IMR-90 (cell line): Measurements from ENCODE around the gene ASCL5. TPM values are rescaled to one million over a fixed set of nuclear protein-coding genes. Genes with fewer than 3 reads are reported as not detected.

Experiments
- ATAC-seq: fragments of 200-7000 bp; cut with Tn5 transposase; 2 replicates; pipeline ENCODE4 v1.9.1; 2020; ENCODE audit warnings: low read depth, mild to moderate bottlenecking, moderate library complexity
- BruUV-seq: library from RNA; stranded (reverse); fragments of 400-500 nt; replicated peaks from 2 replicates; lab custom pipeline; 2021; lab: Mats Ljungman, UMichigan
- CTCF ChIA-PET: fragments of 300-600 bp; formaldehyde crosslinking; extraction: SDS; loops from one replicate; lab custom pipeline; 2021; ENCODE audit warnings: antibody characterized with exemption; lab: Yijun Ruan, JAX
- POLR2A ChIA-PET: fragments of 300-600 bp; sonication (Branson Sonifier 250); formaldehyde crosslinking; loops from one replicate; lab custom pipeline; 2022; ENCODE audit warnings: antibody characterized with exemption; ENCODE audit not compliant: unreplicated experiment; lab: Charles Lee
- DNase-seq: peaks from one replicate; pipeline ENCODE4 v3.0.0; 2013
- H2AFZ ChIP-seq: replicated peaks from 2 replicates; pipeline ENCODE3; 2013; ENCODE audit warnings: low read length, mild to moderate bottlenecking; ENCODE audit not compliant: poor library complexity
- H2AK5ac ChIP-seq: 2 replicates; pipeline ENCODE4 v1.6.1; 2013; ENCODE audit warnings: low read depth, low read length, inconsistent platforms
- H2AK9ac ChIP-seq: replicated peaks from 2 replicates; pipeline ENCODE3; 2013; ENCODE audit warnings: mild to moderate bottlenecking, low read depth, low read length, moderate library complexity; ENCODE audit not compliant: poor library complexity
- H2BK120ac ChIP-seq: 2 replicates; pipeline ENCODE4 v1.6.1; 2013; ENCODE audit warnings: low read depth, low read length, inconsistent platforms
- H2BK15ac ChIP-seq: 3 replicates; pipeline ENCODE4 v1.6.1; 2013; ENCODE audit warnings: low read depth, low read length, inconsistent platforms
- H2BK20ac ChIP-seq: 2 replicates; pipeline ENCODE4 v1.6.1; 2013; ENCODE audit warnings: low read depth, mild to moderate bottlenecking, inconsistent platforms, low read length, moderate library complexity
- H2BK5ac ChIP-seq: 2 replicates; pipeline ENCODE4 v1.6.1; 2013; ENCODE audit warnings: mild to moderate bottlenecking, low read depth, low read length, inconsistent platforms; ENCODE audit not compliant: poor library complexity, severe bottlenecking
- H3K14ac ChIP-seq: replicated peaks from 2 replicates; pipeline ENCODE4 v1.6.1; 2013; ENCODE audit warnings: low read depth, low read length, inconsistent platforms
- H3K18ac ChIP-seq: 2 replicates; pipeline ENCODE4 v1.6.1; 2013; ENCODE audit warnings: low read depth, low read length, control low read depth
- H3K23ac ChIP-seq: 2 replicates; pipeline ENCODE4 v1.6.1; 2013; ENCODE audit warnings: low read depth, low read length, inconsistent platforms
- H3K27ac ChIP-seq: 2 replicates; pipeline ENCODE4 v1.5.1; 2013; ENCODE audit warnings: mild to moderate bottlenecking, control low read depth, low read length; ENCODE audit not compliant: insufficient read depth
- H3K27me3 ChIP-seq: 2 replicates; pipeline ENCODE4 v1.6.1; 2013; ENCODE audit warnings: low read length; ENCODE audit not compliant: control insufficient read depth, insufficient read depth
- H3K36me3 ChIP-seq: 2 replicates; pipeline ENCODE4 v1.6.1; 2013; ENCODE audit warnings: low read length, mixed read lengths; ENCODE audit not compliant: control insufficient read depth, insufficient read depth
- H3K4ac ChIP-seq: 2 replicates; pipeline ENCODE4 v1.6.1; 2013; ENCODE audit warnings: low read depth, low read length, inconsistent platforms
- H3K4me1 ChIP-seq: 2 replicates; pipeline ENCODE4 v1.6.1; 2013; ENCODE audit warnings: low read length, mixed read lengths; ENCODE audit not compliant: control insufficient read depth, insufficient read depth
- H3K4me2 ChIP-seq: 2 replicates; pipeline ENCODE4 v1.6.1; 2013; ENCODE audit warnings: low read depth, mild to moderate bottlenecking, control low read depth, low read length, moderate library complexity
- H3K4me3 ChIP-seq: 2 replicates; pipeline ENCODE4 v1.5.1; 2013; ENCODE audit warnings: low read depth, mild to moderate bottlenecking, control low read depth, low read length, moderate library complexity; ENCODE audit not compliant: insufficient read depth
- H3K56ac ChIP-seq: 2 replicates; pipeline ENCODE4 v1.6.1; 2013; ENCODE audit warnings: low read length, inconsistent platforms; ENCODE audit not compliant: insufficient read depth; ENCODE audit errors: extremely low read depth
- H3K79me1 ChIP-seq, 2 experiments: 2 replicates each; pipeline ENCODE4 v1.6.1; 2013; ENCODE audit warnings: low read length in 2 of 2, inconsistent platforms in 1 of 2, low read depth in 1 of 2
- H3K9ac ChIP-seq: 2 replicates; pipeline ENCODE4 v1.6.1; 2013; ENCODE audit warnings: low read depth, low read length, control low read depth
- H3K9me1 ChIP-seq: 2 replicates; pipeline ENCODE4 v1.6.1; 2013; ENCODE audit warnings: low read length, inconsistent platforms; ENCODE audit not compliant: insufficient read depth
- H3K9me3 ChIP-seq: 2 replicates; pipeline ENCODE4 v1.6.1; 2013; ENCODE audit warnings: low read length; ENCODE audit not compliant: control insufficient read depth, insufficient read depth
- H4K20me1 ChIP-seq: 2 replicates; pipeline ENCODE4 v1.6.1; 2013; ENCODE audit warnings: low read length, inconsistent platforms; ENCODE audit not compliant: insufficient read depth
- H4K5ac ChIP-seq: 2 replicates; pipeline ENCODE4 v1.6.1; 2013; ENCODE audit warnings: mild to moderate bottlenecking, low read depth, low read length, control low read depth
- H4K8ac ChIP-seq, 2 experiments: 2 replicates each; pipeline ENCODE4 v1.6.1; 2013; ENCODE audit warnings: low read depth in 2 of 2, low read length in 2 of 2, control low read depth in 1 of 2, inconsistent platforms in 1 of 2
- H4K91ac ChIP-seq: 2 replicates; pipeline ENCODE4 v1.6.1; 2013; ENCODE audit warnings: low read depth, low read length, inconsistent platforms; ENCODE audit not compliant: insufficient read depth
- CTCF ChIP-seq: conservative IDR thresholded peaks from 2 replicates; pipeline ENCODE4 v1.5.1; 2012; ENCODE audit warnings: mild to moderate bottlenecking, low read depth, low read length, improper control_type of control experiment
- RAD21 ChIP-seq: IDR thresholded peaks from 2 replicates; pipeline ENCODE4 v1.6.1; 2012; ENCODE audit warnings: low read length, improper control_type of control experiment
- RFX5 ChIP-seq: IDR thresholded peaks from 2 replicates; pipeline ENCODE4 v1.8.0; 2012; ENCODE audit warnings: low read depth, mild to moderate bottlenecking, low read length, moderate library complexity
- SMC3 ChIP-seq: fragments of 150-350 bp; IDR thresholded peaks from 2 replicates; pipeline ENCODE4 v1.6.1; 2016; ENCODE audit warnings: low read depth, mild to moderate bottlenecking, antibody characterized with exemption, low read length, moderate library complexity
- whole genome bisulfite sequencing, 2 experiments: methylation state at CpG; one replicate each; pipeline versions ENCODE4 v1.1.5 to v1.1.7; 2013; ENCODE audit warnings: missing lambda C conversion rate in 2 of 2; ENCODE audit not compliant: insufficient read length in 1 of 2; ENCODE audit errors: extremely low coverage in 2 of 2; 5-methylcytosine and 5-hydroxymethylcytosine counted together
- dilution Hi-C: fragments of 300-500 bp; cut with HindIII; formaldehyde crosslinking; loops from one replicate; pipeline ENCODE4 v1.14.3; 2018; ENCODE audit warnings: low sequenced_read_pairs; ENCODE audit not compliant: unreplicated experiment
- in situ Hi-C: fragments of 300-500 bp; cut with MboI; formaldehyde crosslinking; loops from 3 replicates; pipeline ENCODE4 v1.14.3; 2019; ENCODE audit warnings: low sequenced_read_pairs, inconsistent platforms, mixed read lengths
- intact Hi-C: fragments of 100-400 bp; cut with micrococcal nuclease; formaldehyde crosslinking; loops from 2 replicates; pipeline ENCODE4 v1.10.0; 2022
- polyA plus RNA-seq, 3 experiments: library from polyadenylated mRNA; depleted of rRNA; stranded (reverse); fragments of >200 nt; gene quantifications; 2 replicates each; pipeline ENCODE4 v1.2.3, GENCODE V29; 2012; ENCODE audit warnings: low replicate concordance in 1 of 3
- total RNA-seq: library from RNA; depleted of rRNA; stranded (reverse); fragments of >200 nt; gene quantifications from 2 replicates; pipeline ENCODE4 v1.2.3, GENCODE V29; 2012

Gene ASCL5
- total and polyA plus RNA-seq, 2 of the 4 experiments (the other 2 are of a cell fraction), result not detected

- H3K56ac ChIP-seq, result no peak overlapping the region
- H3K4me2 ChIP-seq, result no peak overlapping the region
- no peak overlapping the region for H3K14ac ChIP-seq
- H2BK5ac ChIP-seq, result no peak overlapping the region
- peak; percentile 43 for TF ChIP-seq RAD21
- peak; percentile 44; the same call in 1 of the 2 replicates for TF ChIP-seq CTCF
- TF ChIP-seq SMC3, result peak; percentile 55
- TF ChIP-seq RFX5, result no peak
- no CpG with 5 or more reads among the region's 4 CpGs for WGBS, 2 experiments
- H2BK15ac ChIP-seq, result no peak overlapping the region
- H3K4me3 ChIP-seq, result no peak overlapping the region
- dilution Hi-C loops (no loop called here), in situ Hi-C loops (no loop called here), intact Hi-C loops (loop anchor here (1.0 kb wide), 1 partner anchor 74 kb away; no protein-coding TSS in a partner anchor)
- H4K91ac ChIP-seq, result no peak overlapping the region
- H3K9me3 ChIP-seq, result no peaks in the 10 kb centered on the region
- H3K27ac ChIP-seq, result no peak overlapping the region
- no peak for ATAC-seq
- H2BK20ac ChIP-seq, result no peak overlapping the region
- H2AK9ac ChIP-seq, result no peak overlapping the region
- no peak overlapping the region for H2BK120ac ChIP-seq
- H3K18ac ChIP-seq, result no peak overlapping the region
- H4K20me1 ChIP-seq, result no peaks in the 10 kb centered on the region; the same call in 1 of the 2 replicates
- H3K9ac ChIP-seq, result no peak overlapping the region
- no peak overlapping the region for H2AFZ ChIP-seq
- no TSS peak for BruUV-seq
- CTCF ChIA-PET, result no interaction called here
- peaks cover 54% of the 10 kb centered on the region for H3K36me3 ChIP-seq
- H3K27me3 ChIP-seq, result no peaks in the 10 kb centered on the region
- H3K9me1 ChIP-seq, result peaks cover 4% of the 10 kb centered on the region; the same call in 1 of the 2 replicates
- no peak overlapping the region for H2AK5ac ChIP-seq
- peak; percentile 44 for DNase-seq
- H4K5ac ChIP-seq, result no peak overlapping the region
- H3K4ac ChIP-seq, result no peak overlapping the region
- peaks cover 15 to 39% of the 10 kb centered on the region in 2 experiments for H3K79me1 ChIP-seq
- no peak overlapping the region for H4K8ac ChIP-seq
- no peak overlapping the region for H3K23ac ChIP-seq
- POLR2A ChIA-PET, result no interaction called here
- H3K4me1 ChIP-seq, result no peaks in the 10 kb centered on the region
These were observed 22.4 kb upstream of the ASCL5 start for GRCh38 chr1:201149400-201149799.
